GM21526 (cell line): ENCODE measurements around the gene LANCL3.
"Not testable (repeated sequence)": the region's sequence is repeated elsewhere in the genome, so short reads cannot be mapped to it uniquely, and the experiment has no call there.

Source experiments
- ATAC-seq: cut with Tn5 transposase; IDR thresholded peaks from one replicate; pipeline ENCODE4 v1.9.1; 2021; ENCODE audit warnings: moderate library complexity; ENCODE audit not compliant: unreplicated experiment, low FRiP score

The LANCL3 gene

GRCh38 chrX:37571426-37572107 lies at the start of gene LANCL3:
TSS of gene LANCL3 (plus strand) at chrX:37571661. CDS start at chrX:37571871, 210 bp downstream.
- not testable (repeated sequence) for ATAC-seq

- not testable (repeated sequence) for ATAC-seq
Measured at GRCh38 chrX:37523673-37524072, 47.8 kb upstream of the LANCL3 start.

GRCh38 chrX:37541991-37542390 lies 29.5 kb upstream of the LANCL3 start:
- ATAC-seq = no peak

- ATAC-seq = no peak
Measured at GRCh38 chrX:37542791-37543190, 28.7 kb upstream of the LANCL3 start.

GRCh38 chrX:37543324-37543723 lies 28.1 kb upstream of the LANCL3 start:
- ATAC-seq = no peak

- ATAC-seq = not testable (repeated sequence)
Measured at GRCh38 chrX:37544531-37544930, 26.9 kb upstream of the LANCL3 start.

- no peak for ATAC-seq
Measured at GRCh38 chrX:37545066-37545465, 26.4 kb upstream of the LANCL3 start.

GRCh38 chrX:37549619-37550018 lies 21.8 kb upstream of the LANCL3 start:
- ATAC-seq = not testable (repeated sequence)

- no peak for ATAC-seq
Measured at GRCh38 chrX:37553476-37553875, 18.0 kb upstream of the LANCL3 start.

- not testable (repeated sequence) for ATAC-seq
Measured at GRCh38 chrX:37565254-37565653, 6.2 kb upstream of the LANCL3 start.

GRCh38 chrX:37570349-37570748 lies 1.1 kb upstream of the LANCL3 start:
- ATAC-seq = not testable (repeated sequence)

GRCh38 chrX:37572108-37572587 lies 687 bp downstream of the LANCL3 start:
- not testable (repeated sequence) for ATAC-seq

GRCh38 chrX:37573121-37573520 lies 1.7 kb downstream of the LANCL3 start:
- ATAC-seq = not testable (repeated sequence)

- no peak for ATAC-seq
Measured at GRCh38 chrX:37578045-37578444, 6.6 kb downstream of the LANCL3 start.

GRCh38 chrX:37580080-37580479 lies 8.6 kb downstream of the LANCL3 start:
- ATAC-seq = no peak

GRCh38 chrX:37587337-37587736 lies 15.9 kb downstream of the LANCL3 start:
- ATAC-seq = not testable (repeated sequence)

- ATAC-seq = no peak
Measured at GRCh38 chrX:37590047-37590446, 18.6 kb downstream of the LANCL3 start.

- ATAC-seq = no peak
Measured at GRCh38 chrX:37594755-37595382, 23.4 kb downstream of the LANCL3 start.

- no peak for ATAC-seq
Measured at GRCh38 chrX:37599729-37600128, 28.3 kb downstream of the LANCL3 start.

- ATAC-seq = no peak
Measured at GRCh38 chrX:37603938-37604409, 32.5 kb downstream of the LANCL3 start.

- ATAC-seq = no peak
Measured at GRCh38 chrX:37607243-37607642, 35.8 kb downstream of the LANCL3 start.

GRCh38 chrX:37608156-37608555 lies 36.7 kb downstream of the LANCL3 start:
- ATAC-seq = no peak
